K562 (cell line): ENCODE data around the gene FANCG.

Experiments used
- CTCF ChIP-seq, 3 experiments: IDR thresholded peaks in 2 of 3; conservative IDR thresholded peaks in 1 of 3; 2 replicates each; pipeline ENCODE4 v1.5.1; 2011 to 2012; ENCODE audit warnings: low read length in 3 of 3, mild to moderate bottlenecking in 3 of 3, control low read depth in 2 of 3, improper control_type of control experiment in 1 of 3, inconsistent platforms in 1 of 3, low read depth in 1 of 3, mixed read lengths in 1 of 3, moderate library complexity in 1 of 3; ENCODE audit not compliant: insufficient read depth in 2 of 3
- GATA2 ChIP-seq: sonication (generic); formaldehyde crosslinking; IDR thresholded peaks from 2 replicates; pipeline ENCODE4 v1.4.0; 2020; ENCODE audit warnings: mild to moderate bottlenecking, missing genetic modification reagents
- MAX ChIP-seq: sonication (generic); formaldehyde crosslinking; IDR thresholded peaks from 2 replicates; pipeline ENCODE4 v1.9.0; 2022; ENCODE audit warnings: mild to moderate bottlenecking, missing genetic modification reagents
- POLR2A ChIP-seq: fragments of 450-650 bp; conservative IDR thresholded peaks from 2 replicates; pipeline ENCODE4 v1.6.1; 2016
- SNRNP70 ChIP-seq: fragments of 200-400 bp; formaldehyde crosslinking; optimal IDR thresholded peaks from 2 replicates; pipeline ENCODE3; 2017; ENCODE audit warnings: low read depth, low read length
- SP1 ChIP-seq: sonication (generic); formaldehyde crosslinking; IDR thresholded peaks from 2 replicates; pipeline ENCODE4 v1.8.1; 2022; ENCODE audit warnings: mild to moderate bottlenecking, missing genetic modification reagents
- ZFX ChIP-seq: sonication (generic); formaldehyde crosslinking; IDR thresholded peaks from 2 replicates; pipeline ENCODE4 v1.8.0; 2022; ENCODE audit warnings: mild to moderate bottlenecking, missing genetic modification reagents, moderate library complexity
- ZKSCAN8 ChIP-seq: fragments of 200-800 bp; sonication (Bioruptor generic); IDR thresholded peaks from 2 replicates; pipeline ENCODE4 v1.6.1; 2016; ENCODE audit warnings: missing genetic modification characterization, missing compliant biosample characterization
- ZNF274 ChIP-seq: IDR thresholded peaks from 2 replicates; pipeline ENCODE4 v1.6.1; 2011; ENCODE audit warnings: low read depth, mild to moderate bottlenecking, low read length, moderate library complexity, borderline replicate concordance
- TF ChIP-seq, protein P1 (sequence below), 3 experiments: fragments of 200-800 bp in 1 of 3; fragments of 250-450 bp in 1 of 3; fragments of 450-650 bp in 1 of 3; sonication (Bioruptor Pico) in 1 of 3; sonication (Bioruptor generic) in 1 of 3; formaldehyde crosslinking in 1 of 3; IDR thresholded peaks; 2 replicates each; pipeline versions ENCODE4 v1.6.1 to v1.8.0; 2016 to 2022; ENCODE audit warnings: mild to moderate bottlenecking in 2 of 3, missing genetic modification characterization in 2 of 3, missing compliant biosample characterization in 1 of 3, moderate library complexity in 1 of 3

DNA sequence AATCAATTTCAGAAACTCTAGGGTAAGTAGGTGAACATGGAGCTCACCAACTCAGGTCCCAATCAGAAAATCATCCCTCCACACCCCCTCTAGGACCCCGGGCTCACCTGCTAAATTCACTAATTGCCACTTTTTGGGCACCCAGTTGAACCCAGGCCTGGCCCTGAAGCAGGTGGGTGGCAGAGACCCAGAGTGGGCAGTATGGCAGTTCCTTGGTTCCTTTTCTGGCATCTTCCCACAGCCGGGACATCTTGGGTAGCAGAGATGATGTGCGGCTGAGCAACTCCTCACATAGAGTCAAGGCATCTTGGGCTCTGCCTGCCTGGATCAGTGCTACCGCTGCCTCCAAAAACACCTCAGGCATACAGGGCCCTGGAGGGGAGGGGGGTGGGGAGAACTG lies 4.4 kb downstream of the FANCG start:
- TF ChIP-seq CTCF (IDR thresholded peaks at IDR 0.05 in 2 of 3, conservative IDR thresholded peaks at IDR 0.05 in 1 of 3; ENCODE audit: insufficient read depth in 2 of 3, low read depth in 1 of 3, low read length in 3 of 3): no peak
- TF ChIP-seq POLR2A: no peak
- no peak for TF ChIP-seq SNRNP70
- TF ChIP-seq, protein P1, sequence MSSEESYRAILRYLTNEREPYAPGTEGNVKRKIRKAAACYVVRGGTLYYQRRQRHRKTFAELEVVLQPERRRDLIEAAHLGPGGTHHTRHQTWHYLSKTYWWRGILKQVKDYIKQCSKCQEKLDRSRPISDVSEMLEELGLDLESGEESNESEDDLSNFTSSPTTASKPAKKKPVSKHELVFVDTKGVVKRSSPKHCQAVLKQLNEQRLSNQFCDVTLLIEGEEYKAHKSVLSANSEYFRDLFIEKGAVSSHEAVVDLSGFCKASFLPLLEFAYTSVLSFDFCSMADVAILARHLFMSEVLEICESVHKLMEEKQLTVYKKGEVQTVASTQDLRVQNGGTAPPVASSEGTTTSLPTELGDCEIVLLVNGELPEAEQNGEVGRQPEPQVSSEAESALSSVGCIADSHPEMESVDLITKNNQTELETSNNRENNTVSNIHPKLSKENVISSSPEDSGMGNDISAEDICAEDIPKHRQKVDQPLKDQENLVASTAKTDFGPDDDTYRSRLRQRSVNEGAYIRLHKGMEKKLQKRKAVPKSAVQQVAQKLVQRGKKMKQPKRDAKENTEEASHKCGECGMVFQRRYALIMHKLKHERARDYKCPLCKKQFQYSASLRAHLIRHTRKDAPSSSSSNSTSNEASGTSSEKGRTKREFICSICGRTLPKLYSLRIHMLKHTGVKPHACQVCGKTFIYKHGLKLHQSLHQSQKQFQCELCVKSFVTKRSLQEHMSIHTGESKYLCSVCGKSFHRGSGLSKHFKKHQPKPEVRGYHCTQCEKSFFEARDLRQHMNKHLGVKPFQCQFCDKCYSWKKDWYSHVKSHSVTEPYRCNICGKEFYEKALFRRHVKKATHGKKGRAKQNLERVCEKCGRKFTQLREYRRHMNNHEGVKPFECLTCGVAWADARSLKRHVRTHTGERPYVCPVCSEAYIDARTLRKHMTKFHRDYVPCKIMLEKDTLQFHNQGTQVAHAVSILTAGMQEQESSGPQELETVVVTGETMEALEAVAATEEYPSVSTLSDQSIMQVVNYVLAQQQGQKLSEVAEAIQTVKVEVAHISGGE (CRISPR knock-in tag; IDR thresholded peaks at IDR 0.05): no peak
- TF ChIP-seq ZFX (CRISPR knock-in tag): no peak
- no peak for TF ChIP-seq SP1 (CRISPR knock-in tag)
- TF ChIP-seq ZNF274: no peak
- TF ChIP-seq GATA2 (CRISPR knock-in tag): no peak
- TF ChIP-seq MAX (CRISPR knock-in tag): no peak
- no peak for TF ChIP-seq ZKSCAN8 (CRISPR knock-in tag)
